Endometrial microvascular endothelial cells (primary cell): ENCODE measurements around the gene MED15. TPM values are rescaled to one million over a fixed set of nuclear protein-coding genes. Genes with fewer than 3 reads are reported as not detected.
"Not testable (repeated sequence)": the region's sequence is repeated elsewhere in the genome, so short reads cannot be mapped to it uniquely, and the experiment has no call there.

Experiments used
- in situ Hi-C: cut with HindIII; loops from 2 replicates; pipeline ENCODE4 v1.10.0; 2017; ENCODE audit warnings: low sequenced_read_pairs, low pct_unique_long_range_greater_than_20kb; ENCODE audit errors: inconsistent ontology term
- total RNA-seq: library from RNA; depleted of rRNA; stranded (reverse); fragments of >200 nt; gene quantifications from one replicate; pipeline ENCODE4 v1.2.3, GENCODE V29; 2015; ENCODE audit errors: inconsistent ontology term

The MED15 gene
- total RNA-seq, 1 donor from 2014 or later: 48.4 TPM

- in situ Hi-C loops: no loop called here
These were observed 27.7 kb upstream of the MED15 start for GRCh38 chr22:20479612-20480196.

GRCh38 chr22:20483143-20483506 lies 24.3 kb upstream of the MED15 start:
- in situ Hi-C loops: not testable (repeated sequence)

GRCh38 chr22:20483771-20484170 lies 23.6 kb upstream of the MED15 start:
- in situ Hi-C loops: no loop called here

- in situ Hi-C loops: no loop called here
These were observed 22.3 kb upstream of the MED15 start for GRCh38 chr22:20484948-20485683.

GRCh38 chr22:20486229-20486628 lies 21.2 kb upstream of the MED15 start:
- in situ Hi-C loops: no loop called here

- in situ Hi-C loops: no loop called here
These were observed 19.7 kb upstream of the MED15 start for GRCh38 chr22:20487715-20488114.

GRCh38 chr22:20488946-20489345 lies 18.5 kb upstream of the MED15 start:
- in situ Hi-C loops: no loop called here

- in situ Hi-C loops: no loop called here
These were observed 17.0 kb upstream of the MED15 start for GRCh38 chr22:20490183-20490940.

GRCh38 chr22:20490941-20491307 lies 16.5 kb upstream of the MED15 start:
- in situ Hi-C loops: no loop called here

- in situ Hi-C loops: no loop called here
These were observed 16.1 kb upstream of the MED15 start for GRCh38 chr22:20491346-20491745.

GRCh38 chr22:20494978-20495860 lies 12.2 kb upstream of the MED15 start, which contains the start of gene KLHL22:
TSS of gene KLHL22 (minus strand) at chr22:20495795. CDS start at chr22:20489211, 6,584 bp downstream.
- in situ Hi-C loops: no loop called here

GRCh38 chr22:20495861-20496681 lies 11.3 kb upstream of the MED15 start:
- in situ Hi-C loops: no loop called here

- in situ Hi-C loops: no loop called here
These were observed 10.0 kb upstream of the MED15 start for GRCh38 chr22:20497426-20497825.

- in situ Hi-C loops: no loop called here
These were observed 8.5 kb upstream of the MED15 start for GRCh38 chr22:20498913-20499312.

GRCh38 chr22:20499769-20500168 lies 7.6 kb upstream of the MED15 start:
- in situ Hi-C loops: no loop called here

- in situ Hi-C loops: no loop called here
These were observed 3.6 kb upstream of the MED15 start for GRCh38 chr22:20503816-20504215.

GRCh38 chr22:20504293-20504922 lies 3.0 kb upstream of the MED15 start:
- in situ Hi-C loops: not testable (repeated sequence)
